Ramos (cell line): Measurements from ENCODE around the gene CSF2RB.

ENCODE experiments used
- in situ Hi-C: fragments of 300-500 bp; cut with MboI; formaldehyde crosslinking; loops from one replicate; pipeline ENCODE4 v1.14.3; 2022; ENCODE audit warnings: low sequenced_read_pairs; ENCODE audit not compliant: unreplicated experiment

CSF2RB gene

DNA sequence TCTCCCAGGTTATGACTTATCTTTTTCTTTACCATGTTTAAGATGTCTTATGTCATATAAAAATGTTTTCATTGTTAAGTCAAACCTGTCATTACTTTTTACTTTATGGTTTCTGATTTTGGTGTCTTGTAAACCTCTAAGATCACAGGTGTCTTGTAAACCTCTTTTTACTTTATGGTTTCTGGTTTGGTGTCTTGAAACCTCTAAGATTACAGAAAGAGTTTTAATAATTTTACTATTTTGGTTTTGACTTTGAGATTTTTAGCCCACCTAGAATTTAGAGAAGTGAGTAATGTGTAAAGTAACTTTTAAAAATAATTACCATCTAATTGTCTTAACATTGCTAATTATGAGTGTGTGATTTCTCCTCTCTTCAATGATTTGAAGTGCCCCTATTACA is 2.6 kb downstream of the CSF2RB start:
- in situ Hi-C loops = no loop called here

DNA sequence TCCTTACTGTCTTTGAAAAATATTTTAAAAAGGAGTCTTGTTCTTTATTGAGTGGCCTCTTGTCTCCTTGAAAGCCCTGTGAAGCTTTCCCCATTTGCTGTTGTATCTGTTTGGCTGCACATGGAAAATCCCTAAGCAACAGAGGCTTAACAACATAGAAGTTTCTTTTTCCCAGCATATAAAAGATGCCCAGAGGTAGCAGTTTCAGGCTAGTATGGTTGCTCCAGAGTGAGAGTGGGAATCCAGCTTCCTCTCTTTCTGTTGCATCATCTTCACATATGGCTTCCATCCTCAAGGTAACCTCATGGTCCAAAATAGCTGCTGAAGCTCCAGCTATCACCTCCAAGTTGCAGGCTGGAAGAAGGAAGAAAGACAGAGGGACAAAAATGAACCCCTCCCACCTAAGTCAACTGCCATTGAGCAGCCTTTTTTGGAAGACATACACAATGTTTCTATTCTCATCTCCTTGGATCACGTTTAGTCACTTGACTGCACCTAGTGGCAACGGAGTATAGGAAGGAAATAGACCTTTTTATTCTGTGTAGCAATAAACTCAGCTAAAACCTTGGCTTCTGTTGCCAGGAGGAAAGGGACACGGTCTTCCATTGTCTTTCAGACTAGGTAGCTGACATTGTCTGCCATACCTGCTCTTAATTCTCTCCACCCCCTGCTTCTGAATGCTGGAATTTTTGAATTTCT is 5.3 kb downstream of the CSF2RB start:
- in situ Hi-C loops = no loop called here

GRCh38 chr22:36921309-36922104 is 8.1 kb downstream of the CSF2RB start:
- in situ Hi-C loops = no loop called here

DNA sequence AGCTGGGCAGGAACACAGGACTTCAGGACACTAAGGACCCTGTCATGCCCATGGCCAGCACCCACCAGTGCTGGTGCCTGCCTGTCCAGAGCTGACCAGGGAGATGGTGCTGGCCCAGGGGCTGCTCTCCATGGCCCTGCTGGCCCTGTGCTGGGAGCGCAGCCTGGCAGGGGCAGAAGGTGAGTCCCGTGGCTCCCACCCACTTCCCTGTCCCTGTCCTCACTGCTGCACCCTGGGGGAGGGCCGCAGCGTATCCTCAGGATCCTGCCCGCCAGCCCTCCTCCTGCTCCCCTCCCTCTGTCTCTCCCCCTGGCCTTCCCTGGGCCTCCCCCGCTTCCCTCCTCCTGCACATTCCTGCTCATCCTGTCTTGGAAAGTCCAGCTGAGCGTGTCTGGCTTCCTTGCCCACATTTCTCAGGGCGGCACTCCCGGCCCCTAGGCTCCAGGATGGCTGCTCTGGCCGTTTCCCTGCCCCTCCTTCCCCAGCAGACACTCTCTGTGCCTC is 8.7 kb downstream of the CSF2RB start:
- in situ Hi-C loops = no loop called here

DNA sequence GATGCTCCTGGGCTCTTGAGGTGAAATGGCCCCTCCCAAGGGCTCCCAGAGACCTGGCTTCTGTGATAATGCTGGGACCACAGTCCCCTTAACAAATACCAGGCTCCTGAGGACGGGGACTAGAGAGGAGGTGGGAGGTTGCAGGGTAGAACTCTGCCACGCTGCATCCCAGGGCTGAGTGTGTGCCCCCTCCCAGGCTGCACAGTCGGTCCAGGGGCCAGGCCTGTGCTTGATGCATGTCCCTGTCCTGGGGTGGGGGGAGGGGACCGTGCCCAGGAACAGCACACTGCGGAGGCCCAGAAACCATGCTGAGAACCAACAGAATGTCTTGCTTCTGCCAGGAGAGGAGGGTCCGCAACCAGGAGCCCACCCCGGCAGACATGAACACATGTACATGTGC is 9.3 kb downstream of the CSF2RB start:
- in situ Hi-C loops = no loop called here

DNA sequence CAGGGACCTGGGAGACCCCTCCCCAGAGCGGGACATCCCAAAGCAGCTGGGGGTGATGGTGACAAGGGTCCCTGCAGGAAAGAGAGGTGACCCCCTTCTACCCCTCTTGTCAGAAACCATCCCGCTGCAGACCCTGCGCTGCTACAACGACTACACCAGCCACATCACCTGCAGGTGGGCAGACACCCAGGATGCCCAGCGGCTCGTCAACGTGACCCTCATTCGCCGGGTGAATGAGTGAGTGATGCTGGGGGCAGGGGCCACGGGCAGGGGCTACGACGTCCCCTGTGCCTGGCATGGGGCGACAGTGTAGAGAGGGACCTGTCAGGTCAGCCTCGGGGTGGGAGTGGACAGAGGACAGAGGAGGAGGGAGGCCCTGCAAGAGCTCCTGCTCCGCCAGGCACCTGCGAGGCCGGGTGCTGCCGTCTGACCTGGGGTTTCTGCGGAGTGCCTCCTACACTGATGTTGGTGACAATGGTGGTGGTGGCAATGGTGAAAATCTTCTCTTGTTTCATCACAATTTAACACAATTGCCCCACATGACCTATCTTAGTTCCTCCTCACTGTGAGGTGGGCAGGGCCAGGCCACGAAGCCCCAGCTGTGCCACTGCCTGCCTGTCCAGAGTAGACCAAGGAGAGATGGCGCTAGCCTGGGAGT is 9.8 kb downstream of the CSF2RB start:
- in situ Hi-C loops = no loop called here

DNA sequence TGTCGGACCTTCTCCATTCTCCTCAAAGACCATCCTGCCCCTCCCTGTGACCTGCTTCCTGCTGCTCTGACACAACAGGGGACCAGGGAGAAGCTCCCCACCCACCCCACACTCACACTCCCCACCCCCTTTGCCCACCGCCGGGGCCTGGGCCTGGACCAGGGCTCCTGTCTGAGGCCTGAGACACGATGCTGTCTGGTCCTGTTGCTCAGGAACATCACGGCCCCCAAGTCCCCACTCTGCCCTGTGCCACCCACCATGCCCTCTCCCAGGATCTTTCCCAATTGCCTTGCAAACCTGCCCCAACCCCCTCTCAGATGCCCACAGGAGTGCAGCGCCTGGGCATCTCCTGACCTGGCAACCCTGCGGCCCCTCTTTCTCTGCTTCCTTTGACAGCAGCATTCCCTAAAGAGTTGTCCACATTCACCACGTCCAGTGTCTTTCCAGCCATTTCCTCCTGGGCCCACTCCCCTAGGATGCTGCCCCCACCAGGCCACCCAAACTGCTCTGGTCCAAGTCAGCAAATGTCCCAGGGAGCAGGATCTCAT is 10.8 kb downstream of the CSF2RB start:
- in situ Hi-C loops = no loop called here

- in situ Hi-C loops = no loop called here
Measured at GRCh38 chr22:36925388-36926290, 12.2 kb downstream of the CSF2RB start.

DNA sequence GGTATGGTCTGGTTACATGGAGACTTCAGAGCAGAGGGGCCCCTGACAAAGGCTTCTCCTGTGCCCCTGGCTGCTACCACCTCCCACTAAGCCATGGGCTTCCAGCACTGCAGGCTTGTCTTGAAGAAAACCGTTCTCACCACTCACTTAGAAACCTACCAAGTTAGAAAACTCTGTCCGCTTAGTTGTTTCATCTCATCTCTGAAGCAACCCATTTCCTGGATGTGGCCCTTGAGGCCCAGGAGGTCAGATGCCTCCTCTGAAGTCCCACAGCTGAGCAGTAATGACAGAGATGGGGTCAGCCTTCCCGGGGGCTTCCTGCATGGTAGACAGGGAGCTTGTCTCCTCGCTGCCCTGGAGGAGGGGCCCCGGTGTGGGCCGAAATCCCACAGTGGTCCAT is 12.9 kb downstream of the CSF2RB start:
- in situ Hi-C loops = no loop called here

DNA sequence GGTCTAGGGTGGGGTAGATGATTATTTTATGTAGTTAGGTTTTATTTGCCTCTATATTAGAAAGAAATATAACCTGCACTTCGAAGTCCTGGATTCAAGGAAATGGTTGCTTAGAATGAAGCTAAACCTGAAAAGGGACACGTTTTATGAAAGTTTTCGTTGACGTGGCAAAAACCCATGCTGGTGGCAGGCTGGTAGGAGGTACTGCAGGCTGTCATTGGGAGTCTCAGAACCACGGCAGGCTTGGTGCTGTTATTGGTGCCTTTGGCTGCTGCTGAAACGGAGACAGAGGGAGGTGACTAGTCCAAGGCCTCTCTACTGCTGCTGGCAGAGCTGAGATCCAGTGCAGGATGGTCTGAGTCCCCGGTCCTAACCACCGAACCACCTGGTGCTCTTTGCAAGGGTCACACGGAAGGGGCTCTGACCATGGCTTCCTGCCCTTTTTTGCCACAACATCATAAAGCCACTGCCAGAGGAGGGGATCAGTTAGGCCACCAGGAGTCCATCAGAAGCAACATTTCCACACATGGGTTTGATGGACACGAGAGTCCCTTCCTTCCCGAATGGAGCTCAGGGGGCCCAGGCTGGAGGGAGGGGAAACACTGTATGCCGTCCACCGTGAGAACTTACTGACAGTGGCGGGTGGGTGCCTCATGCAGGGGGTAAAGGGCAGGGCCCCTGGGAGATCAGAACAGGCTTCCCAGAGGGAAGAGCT is 13.4 kb downstream of the CSF2RB start:
- in situ Hi-C loops = no loop called here

DNA sequence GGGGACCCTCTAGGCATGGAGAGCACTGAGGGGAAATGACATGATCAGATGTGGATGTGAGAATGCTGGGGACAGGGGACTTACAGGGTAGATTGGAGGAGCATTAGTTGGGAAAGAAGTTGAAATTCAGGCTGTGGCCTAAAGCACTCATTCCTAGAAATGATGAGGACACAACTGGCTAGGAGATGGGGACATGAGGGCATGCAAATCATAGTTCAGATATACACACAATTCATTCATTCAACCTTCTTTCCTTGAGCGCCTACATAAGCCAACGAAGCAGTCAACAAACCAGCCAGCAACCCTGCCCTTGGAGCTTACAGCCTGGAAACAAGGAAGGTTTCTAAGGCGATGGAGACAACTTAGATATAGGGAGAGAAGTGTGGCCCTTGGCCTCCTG is 14.2 kb downstream of the CSF2RB start:
- in situ Hi-C loops = no loop called here

DNA sequence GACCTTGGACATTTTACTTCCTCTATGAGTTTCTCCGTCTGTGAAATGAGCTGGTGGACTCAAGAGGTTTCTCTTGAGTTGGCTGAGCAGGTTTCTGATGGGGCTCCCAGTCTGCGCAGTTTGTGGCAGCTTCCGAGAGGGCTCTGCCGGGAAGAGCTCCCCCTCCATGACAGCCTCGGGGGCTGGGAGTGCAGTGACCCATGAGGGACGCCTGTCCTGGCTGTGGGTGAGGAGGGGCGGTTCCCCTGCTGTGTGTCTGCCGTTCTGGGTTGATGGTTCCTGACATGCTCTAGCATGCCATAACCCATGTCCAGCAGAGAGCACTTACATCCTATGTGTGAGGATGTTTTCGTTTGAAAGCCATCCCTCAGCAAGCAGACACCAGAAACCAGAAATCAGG is 14.8 kb downstream of the CSF2RB start:
- in situ Hi-C loops = no loop called here

DNA sequence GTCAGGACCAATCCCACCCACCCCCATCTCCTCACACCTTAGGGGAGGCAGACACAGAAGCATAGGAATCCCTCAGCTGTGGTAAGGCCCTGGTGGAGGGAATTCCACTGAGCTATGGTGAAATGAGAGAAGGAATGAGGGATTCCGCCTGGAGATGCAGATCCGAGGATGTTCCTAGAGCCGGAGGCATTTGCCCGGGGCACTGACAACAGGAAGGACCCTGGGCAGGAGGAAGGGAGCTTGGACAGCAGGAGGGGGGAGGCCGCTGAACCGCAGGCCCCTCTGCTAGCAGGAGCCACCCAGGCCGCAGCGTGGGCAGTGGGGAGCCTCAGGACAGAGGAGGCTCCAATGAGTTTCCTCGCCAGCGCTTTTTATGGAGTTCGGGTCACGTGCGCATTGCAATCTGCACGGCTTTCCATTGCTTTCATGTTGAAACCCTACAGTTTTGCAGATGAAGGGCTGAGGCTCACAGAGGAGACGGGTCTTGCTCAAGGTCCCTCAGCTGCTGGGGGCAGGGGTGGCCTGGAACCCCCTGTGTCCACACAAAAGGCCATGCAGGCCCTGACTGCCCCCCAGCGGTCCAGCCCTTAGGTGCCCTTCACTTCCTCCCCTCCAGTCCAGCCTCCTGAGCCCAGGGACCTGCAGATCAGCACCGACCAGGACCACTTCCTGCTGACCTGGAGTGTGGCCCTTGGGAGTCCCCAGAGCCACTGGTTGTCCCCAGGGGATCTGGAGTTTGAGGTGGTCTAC is 15.5 kb downstream of the CSF2RB start:
- in situ Hi-C loops = no loop called here

GRCh38 chr22:36929621-36930020 is 16.2 kb downstream of the CSF2RB start:
- in situ Hi-C loops = no loop called here

- in situ Hi-C loops = no loop called here
Measured at GRCh38 chr22:36930041-36930935, 16.9 kb downstream of the CSF2RB start.

GRCh38 chr22:36931446-36931845 is 18.0 kb downstream of the CSF2RB start:
- in situ Hi-C loops = no loop called here

DNA sequence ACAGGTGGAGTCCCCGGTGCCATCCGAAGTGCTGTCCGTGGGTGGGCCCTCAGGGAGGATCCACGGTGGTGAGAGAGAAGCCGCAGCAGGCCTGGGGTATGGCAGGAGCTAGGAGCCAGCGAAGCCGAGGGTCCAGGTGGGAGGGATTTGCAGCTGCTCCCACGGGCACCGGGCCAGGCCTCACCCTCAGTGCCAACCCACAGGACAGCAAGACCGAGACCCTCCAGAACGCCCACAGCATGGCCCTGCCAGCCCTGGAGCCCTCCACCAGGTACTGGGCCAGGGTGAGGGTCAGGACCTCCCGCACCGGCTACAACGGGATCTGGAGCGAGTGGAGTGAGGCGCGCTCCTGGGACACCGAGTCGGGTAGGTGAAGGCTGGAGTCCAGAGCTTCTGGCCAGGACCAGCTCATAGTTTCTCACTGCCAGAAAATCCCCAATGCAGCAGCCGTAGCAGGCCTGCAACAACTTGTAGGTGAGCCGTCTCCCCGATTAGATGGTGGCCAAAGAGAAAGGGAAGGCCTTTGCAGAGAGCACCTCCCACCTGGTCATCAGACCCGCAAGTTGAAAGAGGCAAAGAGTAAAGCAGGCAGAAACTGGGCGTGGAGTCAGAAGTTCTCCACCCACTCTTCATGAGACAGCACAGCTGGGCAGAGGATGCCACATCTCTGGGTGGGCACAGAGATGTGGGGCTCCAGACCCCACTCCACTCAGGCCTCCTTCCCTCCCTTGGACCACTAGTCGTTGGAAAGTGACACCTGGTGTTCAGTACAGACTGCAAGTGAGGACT is 20.4 kb downstream of the CSF2RB start:
- in situ Hi-C loops = no loop called here
